Ishikawa (cell line): ENCODE measurements around the gene ABCA2.

Experiments
- CEBPB ChIP-seq: IDR thresholded peaks from 2 replicates; pipeline ENCODE4 v1.6.1; 2012
- CREB1 ChIP-seq: IDR thresholded peaks from 2 replicates; pipeline ENCODE4 v1.6.1; 2012; ENCODE audit warnings: low read depth
- EGR1 ChIP-seq: IDR thresholded peaks from 2 replicates; pipeline ENCODE4 v1.6.1; 2012
- EP300 ChIP-seq: IDR thresholded peaks from 2 replicates; pipeline ENCODE4 v1.6.1; 2012; ENCODE audit warnings: borderline replicate concordance
- FOXM1 ChIP-seq: IDR thresholded peaks from 2 replicates; pipeline ENCODE4 v1.6.1; 2012; ENCODE audit warnings: low read depth, borderline replicate concordance
- MAX ChIP-seq: IDR thresholded peaks from 2 replicates; pipeline ENCODE4 v1.6.1; 2012
- NFIC ChIP-seq: IDR thresholded peaks from 2 replicates; pipeline ENCODE4 v1.6.1; 2012
- RAD21 ChIP-seq: IDR thresholded peaks from 2 replicates; pipeline ENCODE4 v1.6.1; 2012; ENCODE audit warnings: low read depth
- REST ChIP-seq: IDR thresholded peaks from 2 replicates; pipeline ENCODE4 v1.6.1; 2012; ENCODE audit warnings: low read depth, mild to moderate bottlenecking
- TAF1 ChIP-seq: IDR thresholded peaks from 2 replicates; pipeline ENCODE4 v1.6.1; 2012; ENCODE audit warnings: low read depth, mild to moderate bottlenecking
- TCF12 ChIP-seq: IDR thresholded peaks from 2 replicates; pipeline ENCODE4 v1.6.1; 2012; ENCODE audit warnings: low read depth
- TEAD4 ChIP-seq: IDR thresholded peaks from 2 replicates; pipeline ENCODE4 v1.6.1; 2012
- USF1 ChIP-seq: IDR thresholded peaks from 2 replicates; pipeline ENCODE4 v1.6.1; 2012
- YY1 ChIP-seq: IDR thresholded peaks from 2 replicates; pipeline ENCODE4 v1.6.1; 2012; ENCODE audit warnings: low read depth
- ZBTB7A ChIP-seq: IDR thresholded peaks from 2 replicates; pipeline ENCODE4 v1.6.1; 2012; ENCODE audit warnings: low read depth

The ABCA2 gene

GRCh38 chr9:137041124-137041523 lies 13.1 kb upstream of the ABCA2 start:
- TF ChIP-seq TAF1: no peak
- no peak for TF ChIP-seq NFIC
- no peak for TF ChIP-seq ZBTB7A
- TF ChIP-seq EP300: no peak
- no peak for TF ChIP-seq RAD21
- no peak for TF ChIP-seq EGR1
- no peak for TF ChIP-seq MAX
- no peak for TF ChIP-seq CEBPB
- no peak for TF ChIP-seq FOXM1
- TF ChIP-seq TCF12: no peak
- TF ChIP-seq CREB1: no peak
- no peak for TF ChIP-seq USF1
- no peak for TF ChIP-seq YY1

- no peak for TF ChIP-seq TCF12
- no peak for TF ChIP-seq USF1
- TF ChIP-seq FOXM1: no peak
- TF ChIP-seq MAX: no peak
- TF ChIP-seq REST: no peak
- no peak for TF ChIP-seq NFIC
- no peak for TF ChIP-seq EGR1
- TF ChIP-seq YY1: no peak
- no peak for TF ChIP-seq EP300
- no peak for TF ChIP-seq TEAD4
Measured at GRCh38 chr9:137040568-137040967, 12.5 kb upstream of the ABCA2 start.

GRCh38 chr9:137039611-137040366 lies 11.8 kb upstream of the ABCA2 start:
- TF ChIP-seq CREB1: no peak
- TF ChIP-seq EGR1: no peak
- no peak for TF ChIP-seq USF1
- no peak for TF ChIP-seq EP300
- TF ChIP-seq RAD21: no peak
- TF ChIP-seq ZBTB7A: no peak
- no peak for TF ChIP-seq REST
- TF ChIP-seq CEBPB: no peak

GRCh38 chr9:137038916-137039315 lies 10.9 kb upstream of the ABCA2 start:
- TF ChIP-seq TEAD4 (no peak), FOXM1 (no peak)

- TF ChIP-seq NFIC: no peak
- TF ChIP-seq MAX: no peak
- TF ChIP-seq YY1: no peak
- TF ChIP-seq TEAD4: no peak
- TF ChIP-seq CREB1: no peak
- TF ChIP-seq CEBPB: no peak
- no peak for TF ChIP-seq EP300
- TF ChIP-seq TAF1: no peak
- TF ChIP-seq TCF12: no peak
- no peak for TF ChIP-seq EGR1
Measured at GRCh38 chr9:137037483-137037882, 9.4 kb upstream of the ABCA2 start.

- TF ChIP-seq TEAD4: no peak
- TF ChIP-seq CEBPB: no peak
- TF ChIP-seq FOXM1: no peak
- no peak for TF ChIP-seq YY1
- no peak for TF ChIP-seq EGR1
- no peak for TF ChIP-seq USF1
- no peak for TF ChIP-seq CREB1
- no peak for TF ChIP-seq TCF12
- no peak for TF ChIP-seq RAD21
- TF ChIP-seq REST: no peak
- TF ChIP-seq TAF1: no peak
- TF ChIP-seq NFIC: no peak
- TF ChIP-seq MAX: no peak
- TF ChIP-seq EP300: no peak
- no peak for TF ChIP-seq ZBTB7A
Measured at GRCh38 chr9:137037035-137037434, 9.0 kb upstream of the ABCA2 start.
